RWPE2 (cell line): ENCODE measurements around the gene ZC3H7B.

ENCODE experiments used
- ATAC-seq: fragments of 200-7000 bp; cut with Tn5 transposase; 3 replicates; pipeline ENCODE4 v1.9.1; 2021; ENCODE audit warnings: low read depth
- DNase-seq: peaks from one replicate; pipeline ENCODE4 v3.0.0-alpha.2; 2020; ENCODE audit warnings: low spot score
- H3K27ac ChIP-seq: fragments of 450-650 bp; 2 replicates; pipeline ENCODE4 v1.5.1; 2017; ENCODE audit warnings: mild to moderate bottlenecking; ENCODE audit not compliant: poor library complexity, severe bottlenecking
- H3K27me3 ChIP-seq: fragments of 250-450 bp; sonication (Bioruptor Pico); 2 replicates; pipeline ENCODE4 v1.5.1; 2021; ENCODE audit warnings: mild to moderate bottlenecking, moderate library complexity; ENCODE audit not compliant: insufficient read depth, poor library complexity, severe bottlenecking
- H3K36me3 ChIP-seq: fragments of 250-450 bp; sonication (Bioruptor Pico); 2 replicates; pipeline ENCODE4 v1.5.1; 2020; ENCODE audit warnings: low read depth, mild to moderate bottlenecking, moderate library complexity
- H3K4me1 ChIP-seq: fragments of 250-450 bp; sonication (Bioruptor Pico); 2 replicates; pipeline ENCODE4 v1.5.1; 2021; ENCODE audit warnings: mild to moderate bottlenecking, moderate library complexity; ENCODE audit not compliant: insufficient read depth, poor library complexity, severe bottlenecking
- H3K4me3 ChIP-seq: fragments of 250-450 bp; sonication (Bioruptor Pico); 2 replicates; pipeline ENCODE4 v1.5.1; 2021; ENCODE audit warnings: mild to moderate bottlenecking, moderate library complexity; ENCODE audit not compliant: severe bottlenecking
- H3K9me3 ChIP-seq: fragments of 250-450 bp; sonication (Bioruptor Pico); 2 replicates; pipeline ENCODE4 v1.5.1; 2021; ENCODE audit warnings: mild to moderate bottlenecking, moderate library complexity; ENCODE audit not compliant: severe bottlenecking
- CTCF ChIP-seq: fragments of 450-650 bp; IDR thresholded peaks from one replicate; pipeline ENCODE4 v1.5.1; 2017; ENCODE audit warnings: mild to moderate bottlenecking, moderate library complexity; ENCODE audit not compliant: poor library complexity, severe bottlenecking

The ZC3H7B gene

GRCh38 chr22:41324821-41325528 is 23.6 kb downstream of the ZC3H7B start:
- Histone ChIP-seq H3K4me3 (no peak overlapping the region), H3K4me1 (no peaks in the 10 kb centered on the region), H3K27ac (no peak overlapping the region), H3K36me3 (peaks cover 69% of the 10 kb centered on the region), H3K9me3 (no peaks in the 10 kb centered on the region), H3K27me3 (no peaks in the 10 kb centered on the region)
- ATAC-seq (no peak), DNase-seq (no peak)
- no peak for TF ChIP-seq CTCF

GRCh38 chr22:41327124-41327523 is 25.8 kb downstream of the ZC3H7B start:
- Histone ChIP-seq H3K36me3 (peaks cover 69% of the 10 kb centered on the region), H3K27me3 (no peaks in the 10 kb centered on the region), H3K4me1 (no peaks in the 10 kb centered on the region), H3K4me3 (no peak overlapping the region), H3K9me3 (no peaks in the 10 kb centered on the region), H3K27ac (no peak overlapping the region)
- DNase-seq (no peak), ATAC-seq (no peak)
- TF ChIP-seq CTCF = no peak

GRCh38 chr22:41330169-41330568 is 28.8 kb downstream of the ZC3H7B start:
- Histone ChIP-seq H3K36me3 (peaks cover 74% of the 10 kb centered on the region), H3K27me3 (no peaks in the 10 kb centered on the region), H3K9me3 (no peaks in the 10 kb centered on the region), H3K4me1 (no peaks in the 10 kb centered on the region), H3K4me3 (no peak overlapping the region), H3K27ac (no peak overlapping the region)
- no peak for ATAC-seq
- no peak for TF ChIP-seq CTCF
- DNase-seq = no peak

- H3K27me3 ChIP-seq = no peaks in the 10 kb centered on the region
- DNase-seq (no peak), ATAC-seq (no peak)
- no peak for TF ChIP-seq CTCF
- no peak overlapping the region for H3K4me3 ChIP-seq
- H3K4me1 ChIP-seq = no peaks in the 10 kb centered on the region
- no peaks in the 10 kb centered on the region for H3K9me3 ChIP-seq
- H3K27ac ChIP-seq = no peak overlapping the region
- peaks cover 56% of the 10 kb centered on the region for H3K36me3 ChIP-seq
Measured at GRCh38 chr22:41332217-41332939, 31.1 kb downstream of the ZC3H7B start.

GRCh38 chr22:41333806-41334205 is 32.5 kb downstream of the ZC3H7B start:
- TF ChIP-seq CTCF = no peak
- H3K36me3 ChIP-seq = peaks cover 46% of the 10 kb centered on the region
- ATAC-seq (no peak), DNase-seq (no peak)
- no peaks in the 10 kb centered on the region for H3K9me3 ChIP-seq
- no peak overlapping the region for H3K4me3 ChIP-seq
- no peak overlapping the region for H3K27ac ChIP-seq
- no peaks in the 10 kb centered on the region for H3K27me3 ChIP-seq
- H3K4me1 ChIP-seq = no peaks in the 10 kb centered on the region
